Activated CD4-positive, CD25-positive, alpha-beta regulatory T cell (primary cell): ENCODE results near the gene EIF4G1.

Experiments
- DNase-seq, 4 experiments: peaks; one replicate each; lab custom pipeline; 2025; lab: John Stamatoyannopoulos, UW

Gene EIF4G1

GRCh38 chr3:184352149-184352785, 37.9 kb downstream of the EIF4G1 start:
- no peak for DNase-seq

DNA sequence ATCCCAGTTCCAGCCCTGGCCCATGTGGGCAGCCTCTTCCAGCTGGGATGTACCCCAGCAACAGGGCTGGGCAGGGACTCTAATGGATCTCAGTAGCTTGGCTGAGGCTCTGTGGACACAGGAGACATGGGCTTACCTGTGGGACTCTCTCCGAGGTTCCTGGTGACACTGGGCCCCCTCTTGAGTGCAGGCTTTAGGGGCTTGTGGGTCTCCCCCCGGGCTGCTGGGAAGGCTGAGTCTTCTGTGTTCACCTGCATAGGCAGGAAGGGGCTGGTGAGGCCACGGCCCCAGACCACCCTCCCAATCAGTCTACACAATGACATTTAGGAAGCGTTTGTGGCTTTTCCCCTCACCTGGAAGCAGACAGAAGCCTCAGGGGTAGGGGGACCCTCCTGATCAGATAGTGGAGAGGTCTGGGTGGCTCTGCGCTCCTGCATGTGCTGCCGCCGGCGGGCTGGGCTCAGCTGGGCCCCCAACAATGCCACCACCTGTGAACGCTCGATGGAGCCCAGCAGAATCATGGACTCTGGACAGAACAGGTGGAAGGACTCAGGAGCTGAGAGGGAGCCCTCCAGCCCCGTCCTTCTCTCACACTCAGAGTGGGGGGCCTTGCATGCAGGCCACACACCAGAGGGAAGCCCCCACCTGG, 38.6 kb downstream of the EIF4G1 start:
- DNase-seq, result no peak

- no peak for DNase-seq
Measured at GRCh38 chr3:184353546-184353941, 39.1 kb downstream of the EIF4G1 start.

GRCh38 chr3:184354121-184354728, 39.8 kb downstream of the EIF4G1 start:
- DNase-seq, result peak; percentile 24 to 61 (median 36)

- DNase-seq, result no peak
Measured at GRCh38 chr3:184354754-184355153, 40.3 kb downstream of the EIF4G1 start.

DNA sequence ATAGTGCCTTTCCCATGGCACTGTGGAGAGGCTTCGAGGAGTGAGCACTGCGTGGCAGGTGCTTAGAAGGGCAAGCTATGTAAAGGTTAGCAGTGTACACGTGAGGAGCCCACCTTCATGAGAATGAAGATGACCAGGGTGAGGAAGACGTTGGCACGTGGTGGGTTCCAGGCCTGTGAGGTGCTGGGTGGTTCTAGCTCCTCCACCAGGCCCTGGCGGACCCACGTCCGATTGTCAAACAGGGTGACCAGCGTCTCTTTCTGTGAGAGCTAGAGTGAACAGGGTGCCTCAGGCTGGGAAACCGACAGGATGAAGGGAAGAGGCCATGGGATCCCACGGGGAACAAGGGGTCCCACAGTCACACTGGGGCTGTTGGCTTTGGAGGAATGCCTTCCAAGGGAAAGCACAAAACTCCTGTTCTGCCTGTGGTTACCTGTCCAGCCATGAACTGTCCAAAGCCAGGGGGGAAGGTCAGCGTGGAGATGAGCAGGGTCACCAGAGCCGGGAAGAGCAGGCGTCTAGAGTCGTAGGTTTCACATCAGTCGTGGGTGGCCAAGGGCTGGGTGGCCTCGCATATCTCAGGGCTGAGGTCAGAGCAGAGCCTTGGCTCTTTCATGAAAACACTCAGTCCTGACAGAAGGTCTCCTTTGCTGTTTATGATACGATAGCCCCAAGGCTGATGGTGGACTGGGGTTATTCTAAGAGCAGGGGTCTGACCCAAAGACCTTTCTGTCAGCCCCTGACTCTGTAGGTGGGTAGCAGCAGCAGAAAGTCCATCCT, 41.0 kb downstream of the EIF4G1 start:
- no peak for DNase-seq

DNA sequence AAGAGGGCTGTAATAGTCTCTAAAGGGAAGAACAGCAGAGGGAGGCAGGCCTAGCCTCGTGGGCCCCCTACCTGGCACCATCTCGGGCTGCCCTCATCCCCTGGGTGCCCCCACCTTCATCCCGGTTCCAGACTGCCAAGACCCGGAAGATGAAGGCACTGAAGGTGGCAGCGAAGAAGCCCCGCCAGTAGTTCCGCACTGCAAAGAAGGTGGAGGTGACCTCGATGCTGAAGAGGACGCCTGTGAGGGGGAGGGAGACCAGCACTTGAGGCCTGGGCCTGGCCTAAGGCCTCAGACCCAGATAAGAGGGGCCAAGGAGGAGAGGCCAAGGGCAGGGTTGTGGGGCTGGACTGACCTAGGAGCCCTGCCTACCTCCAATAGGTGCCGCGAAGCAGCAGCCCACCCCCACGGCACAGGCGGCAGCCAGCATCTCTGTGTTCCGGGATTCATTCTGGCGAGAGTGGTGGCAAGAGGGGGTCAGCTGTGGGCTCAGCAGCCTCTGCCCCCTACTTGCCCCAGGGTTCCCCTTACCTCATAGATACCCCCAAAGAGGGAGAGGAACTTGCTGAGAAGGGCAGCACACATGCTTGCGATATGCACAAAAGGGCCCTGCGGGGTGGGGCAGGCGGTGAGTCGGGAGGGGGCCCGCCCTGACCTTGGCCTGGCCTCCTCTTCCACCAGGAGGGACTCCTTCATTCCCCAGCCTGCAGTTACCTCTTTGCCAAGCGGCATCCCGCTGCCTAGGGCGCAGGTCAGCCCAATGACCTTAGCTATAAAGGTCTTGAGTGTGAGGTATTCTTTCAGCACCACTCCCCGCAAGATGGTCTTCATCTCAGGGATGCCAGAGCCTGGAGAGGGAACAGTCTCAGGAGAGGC, 43.1 kb downstream of the EIF4G1 start:
- no peak for DNase-seq

GRCh38 chr3:184358124-184358767, 43.8 kb downstream of the EIF4G1 start:
- no peak for DNase-seq

DNA sequence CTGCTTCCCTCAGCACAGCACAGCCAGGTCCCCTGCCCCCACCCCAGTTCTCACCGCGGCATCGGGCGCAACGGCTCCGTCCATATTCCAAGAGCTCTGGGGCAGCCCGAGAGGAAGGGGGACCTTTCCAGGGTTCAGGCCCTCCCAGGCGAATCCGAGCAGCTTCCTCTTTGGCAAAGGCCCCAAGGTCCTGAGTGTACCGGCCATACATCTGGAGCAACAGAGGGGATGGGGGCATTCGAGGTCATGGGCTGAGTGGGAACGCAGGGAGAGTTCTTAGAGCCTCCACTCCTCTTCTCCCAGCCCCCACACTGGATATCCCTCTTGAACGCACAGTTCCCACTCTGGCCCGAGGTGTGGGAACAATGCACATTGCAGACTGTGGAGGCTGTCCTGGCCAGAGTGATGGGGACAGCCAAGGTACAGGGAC, 44.5 kb downstream of the EIF4G1 start:
- DNase-seq, result no peak

GRCh38 chr3:184359610-184360009, 45.2 kb downstream of the EIF4G1 start:
- no peak for DNase-seq

DNA sequence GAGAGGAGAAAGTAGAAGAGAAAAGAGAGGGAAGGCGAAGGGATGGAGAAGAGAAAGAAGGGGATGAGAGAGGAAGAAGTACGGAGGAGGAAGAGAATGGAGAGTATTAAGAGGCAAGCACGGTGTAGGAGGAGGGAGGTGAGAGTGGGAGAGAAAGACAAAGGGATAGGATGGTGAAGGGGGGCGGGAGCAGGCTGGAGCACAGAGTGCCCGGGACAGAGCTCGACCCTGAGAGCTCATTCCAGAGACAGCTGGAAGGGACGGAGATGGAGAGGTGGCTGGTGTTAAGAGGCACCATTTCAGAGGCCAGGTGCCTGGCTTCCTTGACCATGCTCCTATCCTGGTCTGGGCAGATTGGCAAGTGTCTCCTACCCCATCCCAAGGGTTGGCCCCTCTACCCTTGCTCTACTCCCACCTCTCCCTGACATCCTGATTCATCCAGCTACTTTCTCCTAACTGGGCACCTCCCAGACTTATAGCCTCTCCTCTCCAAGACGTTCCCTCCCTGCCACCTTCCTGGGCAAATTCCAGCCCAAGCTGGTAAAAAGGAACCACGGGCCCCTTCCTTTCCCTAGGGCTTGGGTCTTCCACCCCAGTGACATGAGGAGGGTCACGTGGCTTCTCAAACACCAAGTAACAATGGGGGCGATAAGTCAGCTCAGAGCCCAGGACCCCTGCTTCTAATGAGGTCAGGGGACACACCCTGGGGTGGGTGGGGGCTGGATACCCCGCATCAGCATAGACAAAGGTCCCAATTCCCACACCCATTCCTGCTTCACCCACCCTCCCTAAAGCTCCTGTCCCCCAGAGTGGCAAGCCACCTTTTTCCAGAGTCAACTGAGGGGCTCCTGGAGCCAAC, 45.9 kb downstream of the EIF4G1 start:
- DNase-seq, result no peak

DNA sequence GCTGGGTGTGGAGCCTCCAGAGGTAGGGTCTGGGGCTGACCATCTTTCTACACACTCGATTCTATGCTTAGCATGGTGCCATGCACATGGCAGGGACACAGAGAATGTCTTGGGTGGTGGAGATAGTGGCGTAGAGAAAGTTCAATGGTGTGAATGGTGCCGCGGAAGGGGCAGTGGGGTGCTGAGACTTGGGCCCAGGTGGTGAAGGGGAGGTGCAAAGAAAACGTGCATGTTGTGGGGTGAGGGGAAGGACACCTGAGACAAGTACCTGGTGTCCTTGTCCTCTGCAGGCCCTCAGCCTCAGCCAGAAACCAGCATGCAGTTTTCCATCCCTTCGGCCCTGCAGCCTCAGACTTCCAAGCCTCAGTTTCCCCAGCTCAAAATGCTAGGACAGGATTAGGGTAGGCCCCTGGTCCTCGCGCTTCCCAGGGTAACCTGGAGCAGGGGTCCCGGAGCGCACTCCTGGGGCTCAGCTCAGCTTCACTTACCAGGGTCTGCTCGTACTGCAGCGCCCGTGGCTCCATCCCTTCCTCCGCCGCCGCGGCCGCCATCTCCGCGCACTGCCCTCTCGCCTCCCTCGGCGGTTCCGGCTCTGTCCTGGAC, 46.6 kb downstream of the EIF4G1 start:
- no peak for DNase-seq

- DNase-seq, result peak in 1 of 4 experiments; percentile 15
Measured at GRCh38 chr3:184361532-184361931, 47.1 kb downstream of the EIF4G1 start, which contains the start of the genes CLCN2 and POLR2H. Gene CLCN2, minus strand, starts transcription at chr3:184361605. Its CDS starts 126 bp downstream, at chr3:184361479. Gene POLR2H, plus strand, starts transcription at chr3:184361710. Its CDS starts 1,783 bp downstream, at chr3:184363493.

GRCh38 chr3:184361932-184362667, 47.7 kb downstream of the EIF4G1 start:
- DNase-seq, result peak in 1 of 4 experiments; percentile 33

DNA sequence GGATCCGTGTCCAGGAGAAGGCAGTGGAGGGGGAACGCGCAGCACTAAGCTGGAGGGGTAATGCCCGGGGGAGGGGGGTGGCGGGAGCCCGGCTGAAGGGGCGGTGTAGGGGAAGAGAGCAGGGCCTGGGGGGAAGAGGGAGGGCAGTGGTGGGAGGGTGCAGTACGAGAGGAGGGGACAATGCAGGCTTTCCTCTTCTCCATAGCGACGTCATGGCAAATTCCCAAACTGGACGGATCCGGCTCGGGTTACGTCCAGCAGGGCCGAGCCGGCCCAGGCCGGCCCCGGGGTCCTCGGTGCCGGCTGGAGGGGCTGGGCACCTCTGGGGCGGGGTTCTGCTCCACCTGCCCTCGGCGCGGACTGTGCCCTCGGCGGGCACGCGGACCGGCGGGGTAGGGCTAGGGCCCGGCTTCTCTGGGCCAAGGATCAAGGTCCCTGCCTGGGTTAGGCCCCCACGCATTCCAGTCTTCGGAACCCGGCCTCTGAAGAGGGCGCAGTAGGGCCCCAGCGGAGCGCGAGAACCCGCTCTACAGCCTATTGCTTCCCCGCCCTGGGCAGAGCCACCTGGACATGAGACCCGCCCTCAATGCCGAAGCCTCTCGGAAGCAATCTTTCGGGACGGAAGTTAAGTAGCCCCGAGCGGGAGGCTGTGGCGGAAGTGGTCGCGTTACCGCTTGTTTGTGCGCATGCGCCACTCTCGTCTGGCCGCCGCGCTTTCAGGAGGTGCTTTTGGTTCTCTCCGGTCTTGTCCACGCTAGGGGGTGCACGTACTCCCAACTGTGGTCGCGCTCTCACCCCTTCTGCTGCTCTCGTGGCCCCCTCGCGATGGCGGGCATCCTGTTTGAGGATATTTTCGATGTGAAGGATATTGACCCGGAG, 48.5 kb downstream of the EIF4G1 start:
- peak; percentile 84 to 88 (median 86) for DNase-seq

GRCh38 chr3:184366619-184367289, 52.3 kb downstream of the EIF4G1 start:
- DNase-seq, result no peak

GRCh38 chr3:184368116-184368515, 53.7 kb downstream of the EIF4G1 start:
- DNase-seq, result no peak
